ENCODE data around the gene ECE2. TPM values are rescaled to one million over a fixed set of nuclear protein-coding genes. Genes with fewer than 3 reads are reported as not detected.
A peak's percentile ranks its signal among the peaks of the same experiment; 100 is the strongest.
"Not testable (repeated sequence)": the region's sequence is repeated elsewhere in the genome, so short reads cannot be mapped to it uniquely, and the experiment has no call there.

Gene ECE2
- total RNA-seq, 1 experiment from 2014 or later: not detected

- peak; percentile 50 for DNase-seq (ENCODE audit: low read depth)
Measured at GRCh38 chr3:184336547-184337398, 61.0 kb downstream of the ECE2 start.

GRCh38 chr3:184337399-184337714, 61.5 kb downstream of the ECE2 start, which contains the start of gene FAM131A:
Gene FAM131A (plus strand): TSS chr3:184337600. CDS start chr3:184337631, 31 bp downstream.
- no peak for DNase-seq (ENCODE audit: low read depth)

- no peak for DNase-seq (ENCODE audit: low read depth)
Measured at GRCh38 chr3:184337981-184338380, 62.2 kb downstream of the ECE2 start.

- no peak for DNase-seq (ENCODE audit: low read depth)
Measured at GRCh38 chr3:184338511-184338945, 62.7 kb downstream of the ECE2 start.

- no peak for DNase-seq (ENCODE audit: low read depth)
Measured at GRCh38 chr3:184339001-184339400, 63.2 kb downstream of the ECE2 start.

- DNase-seq (ENCODE audit: low read depth): not testable (repeated sequence)
Measured at GRCh38 chr3:184339451-184340135, 63.8 kb downstream of the ECE2 start.

- DNase-seq (ENCODE audit: low read depth): no peak
Measured at GRCh38 chr3:184341925-184342324, 66.1 kb downstream of the ECE2 start.

Other genes starting within 250 kb of the ECE2 start
- not detected in 2 replicates for gene HTR3D, start 244.3 kb upstream of the ECE2 start, total RNA-seq (2014; rRNA removed; shearing (Covaris generic))
- not detected in 2 replicates for gene HTR3C, start 223.0 kb upstream of the ECE2 start, total RNA-seq (2014; rRNA removed; shearing (Covaris generic))
- gene HTR3E, start 179.0 kb upstream of the ECE2 start, total RNA-seq (2014; rRNA removed; shearing (Covaris generic)): not detected in 2 replicates
- 53.5 and 57.9 TPM in 2 replicates for gene EIF2B5, start 140.7 kb upstream of the ECE2 start, total RNA-seq (2014; rRNA removed; shearing (Covaris generic))
- 28.1 and 28.3 TPM in 2 replicates for gene DVL3, start 120.6 kb upstream of the ECE2 start, total RNA-seq (2014; rRNA removed; shearing (Covaris generic))
- 397 and 510 TPM in 2 replicates for gene AP2M1, start 101.2 kb upstream of the ECE2 start, total RNA-seq (2014; rRNA removed; shearing (Covaris generic))
- gene ABCF3, start 89.8 kb upstream of the ECE2 start, total RNA-seq (2014; rRNA removed; shearing (Covaris generic)): 26.9 and 28.1 TPM in 2 replicates
- gene VWA5B2, start 46.4 kb upstream of the ECE2 start, total RNA-seq (2014; rRNA removed; shearing (Covaris generic)): not detected in 2 replicates
- gene ALG3, start 27.1 kb upstream of the ECE2 start, total RNA-seq (2014; rRNA removed; shearing (Covaris generic)): 50.8 and 60.0 TPM in 2 replicates
- 15.7 and 21.5 TPM in 2 replicates for gene EEF1AKMT4, start 26.4 kb upstream of the ECE2 start, total RNA-seq (2014; rRNA removed; shearing (Covaris generic))
- 0.11 and 0.95 TPM in 2 replicates for gene CAMK2N2, start 14.5 kb upstream of the ECE2 start, total RNA-seq (2014; rRNA removed; shearing (Covaris generic))
- gene PSMD2, start 23.2 kb downstream of the ECE2 start, total RNA-seq (2014; rRNA removed; shearing (Covaris generic)): 984 and 1,516 TPM in 2 replicates
- 320 and 355 TPM in 2 replicates for gene EIF4G1, start 38.6 kb downstream of the ECE2 start, total RNA-seq (2014; rRNA removed; shearing (Covaris generic))
- gene FAM131A, start 61.6 kb downstream of the ECE2 start, total RNA-seq (2014; rRNA removed; shearing (Covaris generic)): 23.7 and 28.0 TPM in 2 replicates
- gene CLCN2, start 85.6 kb downstream of the ECE2 start, total RNA-seq (2014; rRNA removed; shearing (Covaris generic)): 3.5 and 4.7 TPM in 2 replicates
- gene POLR2H, start 85.7 kb downstream of the ECE2 start, total RNA-seq (2014; rRNA removed; shearing (Covaris generic)): 265 and 371 TPM in 2 replicates
- not detected in 2 replicates for gene THPO, start 102.2 kb downstream of the ECE2 start, total RNA-seq (2014; rRNA removed; shearing (Covaris generic))
- 0.11 and 1.6 TPM in 2 replicates for gene CHRD, start 104.0 kb downstream of the ECE2 start, total RNA-seq (2014; rRNA removed; shearing (Covaris generic))

Measured in Daoy (cell line).